Panc1 (cell line): ENCODE data around the gene KHNYN.

Experiments
- POLR2AphosphoS5 ChIP-seq: IDR thresholded peaks from 2 replicates; pipeline ENCODE4 v1.6.1; 2012; ENCODE audit warnings: mild to moderate bottlenecking, low read depth, low read length, moderate library complexity
- TF ChIP-seq, protein P1 (sequence below): fragments of 450-650 bp; IDR thresholded peaks from 2 replicates; pipeline ENCODE4 v1.5.1; 2017; ENCODE audit warnings: mild to moderate bottlenecking

DNA sequence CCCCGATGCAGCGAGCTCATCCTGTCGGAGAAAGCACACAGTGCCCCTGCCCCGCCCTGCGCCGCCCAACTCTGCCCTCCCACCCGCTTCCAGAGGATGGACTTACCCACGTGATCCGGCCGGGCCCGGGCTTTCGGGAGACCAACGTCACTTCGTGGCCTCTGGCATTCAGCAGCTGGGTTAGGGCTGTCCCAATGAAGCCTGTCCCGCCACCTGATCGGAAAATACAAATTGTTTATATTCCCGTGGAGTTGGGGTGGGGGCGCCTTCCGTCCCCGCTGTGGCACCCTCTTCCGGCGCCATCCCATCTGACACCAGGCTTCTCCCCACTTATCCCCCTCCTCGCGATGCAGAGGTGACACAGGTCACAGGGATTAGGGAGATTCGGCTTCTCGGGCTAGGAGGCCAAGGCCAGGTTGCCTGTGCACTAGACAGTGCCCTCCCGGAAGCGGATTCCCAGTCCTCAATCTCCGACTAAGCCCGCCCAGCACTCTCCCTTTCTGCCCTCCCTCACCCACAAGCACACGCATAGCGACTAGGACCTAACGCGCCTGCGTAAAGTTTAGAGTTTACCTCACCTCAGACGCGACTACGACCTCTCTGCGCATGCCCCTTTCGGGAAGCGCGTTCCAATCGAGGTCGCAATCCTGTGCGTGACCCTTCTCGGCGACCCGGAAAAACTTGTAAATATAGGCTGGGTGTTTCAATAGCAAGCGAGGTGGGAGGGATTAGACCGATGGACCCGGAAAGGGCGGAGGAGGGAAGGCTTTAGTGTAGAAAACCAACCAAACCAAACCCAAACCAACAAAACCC, 12.7 kb downstream of the KHNYN start, which contains the start of gene SDR39U1:
- TF ChIP-seq POLR2AphosphoS5, result peak; percentile 58
- TF ChIP-seq, protein P1, sequence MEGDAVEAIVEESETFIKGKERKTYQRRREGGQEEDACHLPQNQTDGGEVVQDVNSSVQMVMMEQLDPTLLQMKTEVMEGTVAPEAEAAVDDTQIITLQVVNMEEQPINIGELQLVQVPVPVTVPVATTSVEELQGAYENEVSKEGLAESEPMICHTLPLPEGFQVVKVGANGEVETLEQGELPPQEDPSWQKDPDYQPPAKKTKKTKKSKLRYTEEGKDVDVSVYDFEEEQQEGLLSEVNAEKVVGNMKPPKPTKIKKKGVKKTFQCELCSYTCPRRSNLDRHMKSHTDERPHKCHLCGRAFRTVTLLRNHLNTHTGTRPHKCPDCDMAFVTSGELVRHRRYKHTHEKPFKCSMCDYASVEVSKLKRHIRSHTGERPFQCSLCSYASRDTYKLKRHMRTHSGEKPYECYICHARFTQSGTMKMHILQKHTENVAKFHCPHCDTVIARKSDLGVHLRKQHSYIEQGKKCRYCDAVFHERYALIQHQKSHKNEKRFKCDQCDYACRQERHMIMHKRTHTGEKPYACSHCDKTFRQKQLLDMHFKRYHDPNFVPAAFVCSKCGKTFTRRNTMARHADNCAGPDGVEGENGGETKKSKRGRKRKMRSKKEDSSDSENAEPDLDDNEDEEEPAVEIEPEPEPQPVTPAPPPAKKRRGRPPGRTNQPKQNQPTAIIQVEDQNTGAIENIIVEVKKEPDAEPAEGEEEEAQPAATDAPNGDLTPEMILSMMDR, result no peak
